K562 (cell line): ENCODE measurements around the gene PATJ. TPM values are rescaled to one million over a fixed set of nuclear protein-coding genes. Genes with fewer than 3 reads are reported as not detected.

Experiments
- ATAC-seq: fragments of 200-7000 bp; cut with Tn5 transposase; 3 replicates; pipeline ENCODE4 v1.9.1; 2020; ENCODE audit warnings: moderate library complexity
- BruUV-seq: library from RNA; stranded (reverse); fragments of 400-500 nt; replicated peaks from 2 replicates; lab custom pipeline; 2021; lab: Mats Ljungman, UMichigan
- CTCF ChIA-PET: fragments of 300-600 bp; formaldehyde crosslinking; extraction: SDS; loops from one replicate; lab custom pipeline; 2021; ENCODE audit warnings: low intra/inter-chr PET ratio; lab: Yijun Ruan, JAX
- POLR2A ChIA-PET: fragments of 300-600, 350-650 bp; sonication (Branson Sonifier 250); formaldehyde crosslinking; extraction: SDS; loops from one replicate; lab custom pipeline; 2021; ENCODE audit warnings: antibody characterized with exemption, inconsistent platforms; lab: Yijun Ruan, JAX
- DNase-seq, 4 experiments: peaks; one replicate each; pipeline versions ENCODE4 v3.0.0 to v3.0.0-alpha.2; 2011 to 2018; ENCODE audit warnings: low spot score in 3 of 4, mixed read lengths in 3 of 4; ENCODE audit errors: extremely low read depth in 1 of 4
- FAIRE-seq: peaks from 2 replicates; lab custom pipeline; 2011; peaks lifted over from hg19 to GRCh38; lab: Jason Lieb, UNC
- H2AFZ ChIP-seq: 2 replicates; pipeline ENCODE4 v1.6.0; 2011; ENCODE audit warnings: low read depth, low read length, control low read depth, inconsistent platforms
- H3K27ac ChIP-seq: fragments of 200-600 bp; 3 replicates; pipeline ENCODE4 v1.8.0; 2011; ENCODE audit warnings: low read depth, mild to moderate bottlenecking, control low read depth, inconsistent platforms, low read length, moderate library complexity, mixed read lengths; ENCODE audit errors: extremely low read depth
- H3K27me3 ChIP-seq, 2 experiments: fragments of 300-600 bp in 1 of 2; 2 replicates in 1 of 2; 3 replicates in 1 of 2; pipeline versions ENCODE4 v1.6.0 to v1.8.0; 2011; ENCODE audit warnings: inconsistent platforms in 2 of 2, low read length in 2 of 2, mild to moderate bottlenecking in 1 of 2, mixed read lengths in 1 of 2, moderate library complexity in 1 of 2; ENCODE audit not compliant: control insufficient read depth in 2 of 2, insufficient read depth in 2 of 2
- H3K36me3 ChIP-seq: fragments of 300-600 bp; 3 replicates; pipeline ENCODE4 v1.8.0; 2011; ENCODE audit warnings: mild to moderate bottlenecking, low read length, inconsistent platforms; ENCODE audit not compliant: control insufficient read depth, insufficient read depth
- H3K4me1 ChIP-seq, 2 experiments: fragments of 200-600 bp in 1 of 2; replicated peaks in 1 of 2; 2 replicates in 1 of 2; 3 replicates in 1 of 2; pipeline versions ENCODE4 v1.5.1 to v1.8.0; 2011; ENCODE audit warnings: inconsistent platforms in 2 of 2, low read length in 2 of 2, mild to moderate bottlenecking in 1 of 2, mixed read lengths in 1 of 2, moderate library complexity in 1 of 2; ENCODE audit not compliant: control insufficient read depth in 2 of 2, insufficient read depth in 2 of 2
- H3K4me2 ChIP-seq: 2 replicates; pipeline ENCODE4 v1.6.1; 2011; ENCODE audit warnings: low read length, control low read depth, inconsistent platforms, mixed read lengths; ENCODE audit not compliant: insufficient read depth
- H3K4me3 ChIP-seq: fragments of 200-600 bp; sonication (generic), shearing (Covaris generic); 2 replicates; pipeline ENCODE4 v1.5.1; 2016; ENCODE audit warnings: control low read depth, inconsistent platforms
- H3K79me2 ChIP-seq: fragments of 200-600 bp; 3 replicates; pipeline ENCODE4 v1.8.0; 2011; ENCODE audit warnings: low read length, inconsistent platforms; ENCODE audit not compliant: control insufficient read depth, insufficient read depth
- H3K9ac ChIP-seq, 2 experiments: 2 replicates each; pipeline versions ENCODE4 v1.6.0 to v1.6.1; 2011; ENCODE audit warnings: low read depth in 2 of 2, low read length in 2 of 2, control low read depth in 1 of 2, inconsistent platforms in 1 of 2, mild to moderate bottlenecking in 1 of 2, mixed read lengths in 1 of 2; ENCODE audit not compliant: insufficient read depth in 1 of 2
- H3K9me1 ChIP-seq: one replicate; pipeline ENCODE4 v1.6.0; 2011; ENCODE audit warnings: inconsistent platforms, mild to moderate bottlenecking, low read length, moderate library complexity; ENCODE audit not compliant: control insufficient read depth, insufficient read depth
- H3K9me3 ChIP-seq: replicated peaks from 2 replicates; pipeline ENCODE4 v1.5.1; 2011; ENCODE audit warnings: low read depth, low read length, inconsistent platforms; ENCODE audit not compliant: control insufficient read depth, insufficient read depth
- H4K20me1 ChIP-seq: replicated peaks from 2 replicates; pipeline ENCODE4 v1.6.1; 2011; ENCODE audit warnings: low read length, inconsistent platforms, mixed read lengths; ENCODE audit not compliant: control insufficient read depth, insufficient read depth
- ADNP ChIP-seq: fragments of 200-800 bp; sonication (Bioruptor generic); IDR thresholded peaks from 2 replicates; pipeline ENCODE4 v1.6.1; 2016; ENCODE audit warnings: missing genetic modification characterization, missing compliant biosample characterization
- ARID3A ChIP-seq: IDR thresholded peaks from 2 replicates; pipeline ENCODE4 v1.6.1; 2012; ENCODE audit warnings: low read depth, low read length, improper control_type of control experiment, borderline replicate concordance
- HNRNPUL1 ChIP-seq: fragments of 200-400 bp; formaldehyde crosslinking; IDR thresholded peaks from 2 replicates; pipeline ENCODE4 v1.6.1; 2017; ENCODE audit warnings: low read length
- NFYB ChIP-seq: IDR thresholded peaks from 2 replicates; pipeline ENCODE4 v1.6.1; 2011; ENCODE audit warnings: mild to moderate bottlenecking, moderate library complexity; ENCODE audit not compliant: insufficient read length; ENCODE audit errors: extremely low read depth
- TBL1XR1 ChIP-seq, 2 experiments: IDR thresholded peaks; 2 replicates each; pipeline ENCODE4 v1.6.1; 2012; ENCODE audit warnings: improper control_type of control experiment in 2 of 2, low read length in 2 of 2, mild to moderate bottlenecking in 1 of 2
- YBX1 ChIP-seq: fragments of 450-650 bp; IDR thresholded peaks from 2 replicates; pipeline ENCODE4 v1.7.1; 2016; ENCODE audit warnings: mild to moderate bottlenecking
- ZNF79 ChIP-seq: fragments of 250-450 bp; sonication (Bioruptor Pico); IDR thresholded peaks from 2 replicates; pipeline ENCODE4 v1.4.0; 2020; ENCODE audit warnings: low read depth, mild to moderate bottlenecking, moderate library complexity
- WGBS: fragments of 100-300 bp; shearing (Covaris generic); methylation state at CpG from one replicate; pipeline ENCODE4 v1.1.6; 2016; ENCODE audit warnings: low coverage, mixed read lengths; ENCODE audit not compliant: insufficient coverage; ENCODE audit errors: missing lambda C conversion rate; 5-methylcytosine and 5-hydroxymethylcytosine counted together
- in situ Hi-C: fragments of 300-500 bp; cut with MboI; formaldehyde crosslinking; loops from 4 replicates; pipeline ENCODE4 v1.15.0; 2018; ENCODE audit warnings: inconsistent platforms, mixed read lengths
- intact Hi-C: fragments of 100-400 bp; cut with micrococcal nuclease; formaldehyde crosslinking; loops from 2 replicates; pipeline ENCODE4 v1.14.2; 2022
- microRNA-seq: library from miRNA; unstranded; fragments of <30 nt; microRNA quantifications from one replicate; pipeline ENCODE4, GENCODE V29; 2018; ENCODE audit warnings: borderline microRNAs expressed
- polyA plus RNA-seq, 8 experiments: library from polyadenylated mRNA; depleted of rRNA in 4 of 8; stranded (reverse) in 5 of 8; unstranded in 3 of 8; fragments of >200 nt; fragmentation: Nextera tagmentation in 2 of 8; fragmentation: Illumina TruSeq in 1 of 8; extraction: Ambion mirVana in 2 of 8; extraction: Trizol in 1 of 8; gene quantifications; 2 replicates each; pipeline versions ENCODE4 v1.2.1 to v1.2.3, GENCODE V29; 2011 to 2014; ENCODE audit warnings: inconsistent platforms in 1 of 8, missing spikeins in 1 of 8
- small RNA-seq: library from RNA; depleted of rRNA; stranded (forward); fragments of <200 nt; gene quantifications from one replicate; pipeline ENCODE3, GENCODE V24; 2014
- total RNA-seq, 7 experiments: library from RNA; depleted of rRNA in 6 of 7; stranded (reverse); fragments of >200 nt in 6 of 7; fragmentation: Illumina TruSeq in 2 of 7; extraction: Trizol in 2 of 7; gene quantifications; 2 replicates each; pipeline versions ENCODE4 v1.2.1 to v1.2.3, GENCODE V29; 2011 to 2021; ENCODE audit warnings: low replicate concordance in 1 of 7

PATJ gene
- total and polyA plus RNA-seq, 9 of the 15 experiments (the other 6 are each of a cell fraction or from before 2014, with no cell fraction given): 0.22 TPM; not detected in 8

DNA sequence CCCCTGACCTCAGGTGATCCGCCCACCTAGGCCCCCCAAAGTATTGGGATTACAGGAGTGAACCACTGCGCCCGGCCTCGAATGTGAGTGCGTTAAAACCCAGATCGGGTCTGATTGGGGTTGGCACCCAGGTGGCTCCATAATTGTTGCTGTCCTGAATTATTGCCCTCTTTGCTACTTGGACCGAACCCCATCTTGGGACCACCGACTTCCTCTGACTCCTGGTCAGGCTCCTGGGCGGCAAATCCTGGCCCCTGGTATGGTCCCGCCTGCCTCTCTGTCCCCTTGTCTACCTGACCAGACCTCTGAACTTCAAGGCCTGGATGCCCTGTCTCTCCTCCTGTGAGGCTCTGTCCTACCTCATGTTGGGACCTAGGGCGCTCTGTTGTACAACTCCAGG lies 485.2 kb downstream of the PATJ start:
- no peaks in the 10 kb centered on the region for H3K79me2 ChIP-seq
- TF ChIP-seq ZNF79 (CRISPR knock-in tag) (no peak), NFYB (no peak), ADNP (no peak), TBL1XR1 (IDR thresholded peaks at IDR 0.05; ENCODE audit: low read length in 2 of 2) (no peak), ARID3A (no peak), YBX1 (no peak), HNRNPUL1 (no peak)
- TF ChIP-seq, all 486 proteins: peak for 0
- no peak overlapping the region for H3K27ac ChIP-seq
- no peaks in the 10 kb centered on the region for H3K9me1 ChIP-seq
- no peak overlapping the region for H3K4me2 ChIP-seq
- H3K27me3 ChIP-seq: peaks cover 4 to 24% of the 10 kb centered on the region in 2 experiments; a peak in 2 of 5 replicates
- intact Hi-C loops: no loop called here
- no peaks in the 10 kb centered on the region for H4K20me1 ChIP-seq
- ChIA-PET CTCF (no interaction called here), POLR2A (no interaction called here)
- FAIRE-seq (no peak), ATAC-seq (no peak), DNase-seq (no peak)
- H3K4me3 ChIP-seq: no peak overlapping the region
- WGBS: 0% methylated on average over 11 of the region's 11 CpGs
- H2AFZ ChIP-seq: no peak overlapping the region
- H3K9me3 ChIP-seq: no peaks in the 10 kb centered on the region
- no peaks in the 10 kb centered on the region for H3K4me1 ChIP-seq
- BruUV-seq: no TSS peak
- no peaks in the 10 kb centered on the region for H3K36me3 ChIP-seq
- in situ Hi-C loops: no loop called here
- H3K9ac ChIP-seq: no peak overlapping the region

Small RNAs within 50 kb of the gene (microRNA-seq; reads per million reads assigned to microRNA genes)
- not detected for gene MIR3116-1
- gene MIR3116-2: not detected

Small RNAs within 50 kb of the gene (small RNA-seq; reads per million reads assigned to genes)
- gene LAMTOR5P1: not detected
- not detected for gene MIR3116-1
- not detected for gene RN7SL180P
- gene RNU6-1177P: not detected
- not detected for gene RNU6-414P

Other genes starting within 250 kb of the PATJ start
- 49.6 and 56.7 TPM in 2 replicates for gene TM2D1, start 17.3 kb upstream of the PATJ start, total RNA-seq (2014; rRNA removed)
- gene TM2D1, start 17.3 kb upstream of the PATJ start, total RNA-seq (2014; rRNA removed; fragmentation: Illumina TruSeq; extraction: Trizol): 42.3 and 44.8 TPM in 2 replicates
- 40.3 and 45.5 TPM in 2 replicates for gene TM2D1, start 17.3 kb upstream of the PATJ start, total RNA-seq (2015; rRNA removed; fragmentation: Illumina TruSeq; extraction: Trizol)
- 24.5 and 24.8 TPM in 2 replicates for gene TM2D1, start 17.3 kb upstream of the PATJ start, total RNA-seq (2021)
- 42.6 and 52.2 TPM in 2 replicates for gene TM2D1, start 17.3 kb upstream of the PATJ start, polyA plus RNA-seq (2011; rRNA removed)
- gene TM2D1, start 17.3 kb upstream of the PATJ start, polyA plus RNA-seq (2014; fragmentation: Illumina TruSeq; extraction: Trizol): 32.3 and 34.7 TPM in 2 replicates
- 10 to 100 TPM; 47.7 to 53.3 TPM for gene TM2D1, start 17.3 kb upstream of the PATJ start, polyA plus RNA-seq (2014; fragmentation: Nextera tagmentation; extraction: Ambion mirVana)
- 65.2 TPM in 2 replicates for gene TM2D1, start 17.3 kb upstream of the PATJ start, polyA plus RNA-seq (2014; rRNA removed)